HG03571 (cell line): ENCODE results near the gene IGFBP7.

Experiments used
- ATAC-seq: cut with Tn5 transposase; IDR thresholded peaks from one replicate; pipeline ENCODE4 v1.9.1; 2021; ENCODE audit not compliant: unreplicated experiment

Gene IGFBP7

DNA sequence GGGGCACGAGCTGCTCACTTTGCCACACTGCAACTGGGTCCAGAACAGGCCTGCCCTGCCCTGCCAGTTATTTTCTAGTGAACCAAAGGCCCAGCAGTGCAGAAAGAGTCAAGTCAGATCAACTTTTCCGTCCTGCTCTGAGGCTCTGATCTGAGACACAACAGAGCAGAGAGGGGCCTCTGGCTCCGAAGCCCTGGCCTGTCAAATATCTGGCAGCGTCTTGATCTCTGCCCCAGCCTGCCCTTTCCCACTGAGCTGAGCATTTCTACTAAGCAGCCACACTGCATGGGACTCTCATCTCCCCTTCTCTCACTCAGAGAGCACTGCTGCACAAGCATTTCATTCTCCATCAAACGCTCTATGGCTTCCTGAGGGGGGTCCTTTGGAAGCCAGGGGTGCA lies 11.8 kb downstream of the IGFBP7 start:
- ATAC-seq: no peak

DNA sequence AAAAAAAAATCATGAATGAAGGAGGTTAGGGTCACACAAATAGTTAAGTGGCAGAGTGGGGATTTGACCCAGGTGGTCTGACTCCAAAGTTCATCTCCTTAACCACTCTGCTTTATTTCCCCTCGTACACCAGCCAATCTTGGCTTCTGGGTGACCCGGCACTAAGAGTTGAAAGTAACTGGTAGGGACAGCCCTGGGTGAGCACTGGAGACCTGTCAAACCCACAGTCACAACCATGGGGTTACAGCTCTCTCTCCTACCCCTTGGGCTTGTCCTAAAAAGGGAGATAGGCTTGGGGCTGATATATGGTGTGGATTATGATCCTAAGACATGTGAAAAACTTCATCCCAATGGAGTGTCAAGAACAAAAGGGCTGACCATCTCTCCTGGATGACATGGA lies 12.5 kb downstream of the IGFBP7 start:
- no peak for ATAC-seq

DNA sequence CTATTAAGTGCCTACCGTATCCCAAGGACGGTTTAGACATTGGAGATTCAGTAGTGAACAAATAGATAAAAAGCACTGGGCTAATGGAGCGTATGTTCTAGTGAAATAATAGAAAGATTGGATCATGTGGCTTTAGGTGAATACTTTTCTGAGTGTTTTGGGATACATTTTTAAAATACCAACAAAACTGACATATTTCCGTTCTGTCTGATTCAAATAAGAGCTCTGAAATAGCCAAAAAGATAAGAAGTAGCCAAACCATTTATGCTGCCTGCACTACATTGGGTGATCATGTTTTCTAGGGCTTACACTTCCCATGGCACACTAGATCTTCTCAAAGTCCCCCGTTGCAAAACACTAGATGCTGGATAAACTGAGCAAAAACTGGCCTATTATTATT lies 14.2 kb downstream of the IGFBP7 start:
- no peak for ATAC-seq

DNA sequence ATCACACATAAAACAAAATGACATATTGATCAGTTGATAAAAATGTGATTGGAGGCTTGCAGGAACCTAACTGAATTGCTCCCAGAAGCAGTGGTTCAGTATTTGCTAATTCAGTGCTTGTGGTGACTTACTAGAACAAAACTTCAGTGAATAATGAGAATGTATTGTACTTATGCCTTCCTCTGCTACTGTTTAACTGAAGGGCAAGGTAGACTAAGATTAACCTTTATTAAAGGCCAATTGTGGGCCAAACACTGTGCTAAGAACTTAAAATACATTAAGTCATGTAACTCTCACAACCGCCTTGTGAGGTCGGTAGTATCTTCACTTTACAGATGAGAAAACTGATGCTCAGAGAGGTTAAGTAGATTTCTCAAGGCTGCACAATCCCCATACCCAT lies 14.9 kb downstream of the IGFBP7 start:
- ATAC-seq: no peak

DNA sequence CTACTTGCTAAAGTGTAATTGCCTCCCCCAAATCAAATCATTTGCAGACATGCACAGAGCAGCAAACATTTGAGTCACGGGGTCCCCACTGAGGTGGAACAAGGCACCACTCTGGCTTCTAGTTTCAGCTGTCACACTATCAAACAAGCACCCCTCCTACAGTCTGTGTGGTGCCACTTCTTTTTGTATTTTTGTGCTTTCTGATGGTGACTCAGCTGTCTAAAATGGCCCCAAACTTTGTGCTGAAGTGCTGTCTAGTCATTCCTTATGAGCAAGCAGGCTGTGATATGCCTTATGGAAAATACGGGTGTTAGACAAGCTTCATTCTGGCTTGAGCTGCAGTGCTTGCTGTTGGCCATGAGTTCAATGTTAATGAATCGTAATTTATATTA lies 15.4 kb downstream of the IGFBP7 start:
- no peak for ATAC-seq

DNA sequence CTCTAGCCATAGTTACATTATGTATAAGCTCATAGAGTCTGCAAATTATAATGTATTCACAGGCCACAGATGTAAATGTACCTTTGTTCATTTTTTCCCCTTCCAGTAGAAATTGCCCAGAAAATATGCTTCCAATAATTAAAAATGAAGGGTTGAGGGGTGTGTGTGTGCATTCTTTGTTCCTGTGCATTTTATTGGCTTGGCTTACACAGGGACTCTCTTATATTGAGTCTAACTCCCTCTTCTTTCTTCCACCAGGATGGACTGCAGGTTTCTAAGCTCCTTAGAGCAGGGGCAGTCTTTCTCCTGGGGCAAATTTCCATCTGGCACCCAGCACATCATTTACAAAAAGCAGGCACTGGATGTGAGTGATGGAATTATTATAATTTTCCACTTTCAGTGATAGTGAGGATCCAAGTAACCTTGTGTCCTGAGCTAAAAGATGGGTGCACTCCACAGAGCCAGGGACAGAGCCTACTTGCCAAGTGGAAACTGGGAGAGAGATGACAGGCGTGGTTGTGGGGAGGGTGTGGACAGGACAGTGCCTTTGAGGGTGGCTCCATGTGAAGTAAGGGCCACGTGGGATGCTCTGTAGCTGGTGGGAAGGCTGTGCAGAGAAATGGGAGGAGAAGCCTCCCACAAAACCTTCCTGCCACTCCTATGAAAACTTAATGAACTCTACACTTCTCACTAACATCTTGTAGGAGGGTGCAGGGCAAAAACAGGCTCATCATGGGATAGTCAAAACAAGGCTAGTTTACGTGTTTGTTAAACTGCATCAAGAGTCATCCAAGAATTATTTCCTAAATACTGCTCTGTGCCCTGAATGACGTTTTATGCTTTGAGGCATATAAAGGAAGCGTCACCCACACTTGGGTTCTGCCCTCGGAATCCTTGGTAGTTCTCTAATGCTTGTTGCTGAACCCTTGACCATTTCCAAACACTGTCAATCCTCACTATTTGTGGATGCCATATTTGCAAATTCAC lies 16.0 kb downstream of the IGFBP7 start:
- ATAC-seq: no peak

DNA sequence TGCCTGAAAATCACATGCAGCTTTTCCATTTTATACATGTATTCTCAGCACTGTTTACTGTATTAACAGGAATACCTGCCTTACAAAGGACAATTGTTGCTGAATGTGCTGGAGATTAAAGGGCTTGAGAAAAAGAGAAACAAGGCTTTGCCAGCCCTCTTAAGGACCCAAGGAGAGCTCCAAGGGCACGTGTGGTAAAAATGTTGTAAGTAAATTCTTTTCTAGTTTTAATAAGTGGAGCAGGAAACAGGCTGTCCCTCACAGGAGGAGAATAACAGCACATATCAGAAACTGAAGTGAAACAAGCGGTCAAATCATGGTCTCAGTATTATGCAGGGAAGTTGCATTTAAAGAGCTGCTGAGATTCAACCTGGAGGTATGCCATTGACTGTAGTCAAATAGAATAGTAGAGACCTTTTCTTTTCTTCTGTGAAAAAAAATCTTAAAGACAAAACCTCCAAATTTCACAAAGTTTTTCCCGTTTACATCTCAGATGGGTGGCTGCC lies 18.5 kb downstream of the IGFBP7 start:
- ATAC-seq: no peak

DNA sequence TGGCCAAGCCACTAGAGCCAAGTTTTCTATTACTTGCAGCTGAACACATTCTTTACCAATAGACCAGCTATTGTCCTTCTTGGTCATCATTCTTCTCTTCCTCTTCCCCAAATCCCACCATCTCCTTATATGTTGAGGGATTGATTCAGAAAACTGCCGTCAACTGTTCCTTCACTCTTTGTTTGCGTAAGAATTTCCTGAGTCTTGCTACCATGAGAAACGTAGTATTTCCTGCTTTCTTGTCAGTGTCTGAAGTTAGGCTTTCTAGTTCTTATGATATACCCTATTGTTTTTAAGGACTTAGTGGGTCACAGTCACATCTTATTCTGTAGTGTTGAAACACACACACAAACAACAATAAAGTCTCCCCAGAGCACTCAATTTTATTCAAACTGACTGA lies 20.1 kb downstream of the IGFBP7 start:
- no peak for ATAC-seq

DNA sequence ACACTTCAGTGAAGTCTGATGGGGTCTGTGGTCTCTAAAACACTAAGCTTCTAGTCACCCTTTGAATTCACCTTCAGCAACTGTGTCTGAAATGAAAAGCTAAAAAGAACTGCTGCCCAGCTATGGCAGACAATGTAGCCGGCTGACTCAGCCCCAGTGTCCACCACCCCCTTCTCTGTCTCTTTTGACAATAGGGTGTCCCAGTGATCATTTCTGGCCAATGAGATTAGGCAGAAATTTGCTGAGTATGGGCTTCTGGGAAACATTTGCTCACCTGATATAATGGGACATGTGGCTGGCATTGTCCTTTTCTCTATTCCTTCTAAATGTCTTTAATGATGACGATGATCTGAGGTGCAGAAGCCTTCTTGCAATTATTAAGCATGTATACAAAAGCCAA lies 20.6 kb downstream of the IGFBP7 start:
- no peak for ATAC-seq

DNA sequence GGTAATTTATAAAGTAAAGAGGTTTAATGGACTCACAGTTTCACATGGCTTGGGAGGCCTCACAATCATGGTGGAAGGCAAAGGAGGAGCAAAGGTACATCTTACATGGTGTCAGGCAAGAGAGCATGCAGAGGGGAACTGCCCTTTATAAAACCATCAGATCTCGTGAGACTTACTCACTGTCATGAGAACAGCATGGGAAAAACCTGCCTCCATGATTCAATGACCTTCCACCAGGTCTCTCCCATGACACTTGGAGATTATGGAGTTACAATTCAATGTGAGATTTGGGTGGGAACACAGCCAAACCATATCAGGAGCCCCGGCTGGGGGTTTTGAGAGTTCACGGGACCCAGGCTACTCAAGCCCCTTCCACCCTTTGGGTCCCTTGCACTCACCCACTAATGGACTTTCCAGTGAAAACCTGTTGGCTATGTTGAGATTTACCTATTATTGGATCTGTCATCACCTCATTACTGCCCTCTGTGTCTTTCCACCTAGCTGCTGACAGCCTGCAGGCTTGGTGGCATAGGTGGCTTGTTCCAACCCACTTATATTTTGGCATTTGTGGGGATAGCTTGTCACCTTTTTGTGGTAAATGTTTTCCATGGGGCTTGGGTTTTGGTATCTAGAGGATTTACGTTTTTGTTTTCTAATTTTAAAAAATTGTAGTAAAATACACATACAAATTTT lies 24.0 kb downstream of the IGFBP7 start:
- ATAC-seq: no peak

DNA sequence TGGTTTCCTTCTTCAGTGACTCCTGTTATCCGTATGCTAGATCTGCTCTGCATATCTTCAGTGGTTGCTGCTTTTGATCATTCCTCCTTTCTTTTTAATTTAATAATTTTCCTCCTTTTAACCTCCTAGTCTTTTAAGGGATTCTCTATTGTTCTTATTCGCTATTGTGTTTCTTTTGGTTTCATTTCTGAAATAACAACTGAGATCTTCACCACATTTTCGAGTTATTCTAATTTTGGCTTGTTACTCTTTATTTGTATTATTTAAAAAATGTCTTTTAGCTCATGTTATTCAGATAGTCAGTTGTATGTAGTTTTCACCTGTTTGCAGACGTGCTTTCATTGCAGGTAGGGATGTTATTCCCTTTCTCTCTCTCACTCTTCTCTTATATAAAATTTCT lies 24.9 kb downstream of the IGFBP7 start:
- ATAC-seq: no peak

DNA sequence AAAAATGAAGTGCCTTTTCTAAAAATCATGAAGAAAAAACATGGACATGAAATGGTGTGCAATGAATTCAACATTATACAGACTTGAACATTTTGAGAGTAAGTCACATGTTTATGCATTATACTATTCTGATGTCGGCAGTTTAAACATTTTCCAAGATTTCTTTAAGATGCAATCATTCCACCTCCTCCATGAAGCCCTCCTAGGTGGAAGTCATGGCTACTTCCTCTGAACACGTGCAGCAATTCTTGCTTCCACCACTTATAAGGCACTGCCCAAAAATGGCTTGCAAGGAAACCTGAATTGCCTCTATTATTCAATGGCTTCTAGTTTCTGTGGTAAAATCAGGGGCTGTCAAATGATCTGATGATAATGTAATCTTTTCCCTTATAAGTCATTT lies 25.8 kb downstream of the IGFBP7 start:
- no peak for ATAC-seq

DNA sequence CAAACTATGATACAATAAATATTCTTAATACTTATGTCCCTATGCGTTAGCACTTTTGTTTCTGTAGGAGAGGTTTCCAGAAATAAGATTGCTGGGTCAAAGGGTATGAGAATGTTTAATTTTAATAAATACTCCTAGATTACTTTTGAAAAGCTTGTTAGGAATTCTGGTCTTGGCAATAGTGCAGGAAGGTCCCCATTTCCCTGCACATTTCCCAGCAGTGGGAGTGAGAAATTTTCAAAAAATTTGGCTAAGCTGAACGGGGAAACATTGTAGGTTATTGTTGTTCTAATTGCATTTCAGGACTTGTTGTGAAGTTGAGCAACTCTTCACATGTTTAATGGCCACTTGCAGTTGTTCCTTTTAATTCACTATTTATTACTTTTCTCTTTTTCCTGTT lies 27.1 kb downstream of the IGFBP7 start:
- no peak for ATAC-seq

DNA sequence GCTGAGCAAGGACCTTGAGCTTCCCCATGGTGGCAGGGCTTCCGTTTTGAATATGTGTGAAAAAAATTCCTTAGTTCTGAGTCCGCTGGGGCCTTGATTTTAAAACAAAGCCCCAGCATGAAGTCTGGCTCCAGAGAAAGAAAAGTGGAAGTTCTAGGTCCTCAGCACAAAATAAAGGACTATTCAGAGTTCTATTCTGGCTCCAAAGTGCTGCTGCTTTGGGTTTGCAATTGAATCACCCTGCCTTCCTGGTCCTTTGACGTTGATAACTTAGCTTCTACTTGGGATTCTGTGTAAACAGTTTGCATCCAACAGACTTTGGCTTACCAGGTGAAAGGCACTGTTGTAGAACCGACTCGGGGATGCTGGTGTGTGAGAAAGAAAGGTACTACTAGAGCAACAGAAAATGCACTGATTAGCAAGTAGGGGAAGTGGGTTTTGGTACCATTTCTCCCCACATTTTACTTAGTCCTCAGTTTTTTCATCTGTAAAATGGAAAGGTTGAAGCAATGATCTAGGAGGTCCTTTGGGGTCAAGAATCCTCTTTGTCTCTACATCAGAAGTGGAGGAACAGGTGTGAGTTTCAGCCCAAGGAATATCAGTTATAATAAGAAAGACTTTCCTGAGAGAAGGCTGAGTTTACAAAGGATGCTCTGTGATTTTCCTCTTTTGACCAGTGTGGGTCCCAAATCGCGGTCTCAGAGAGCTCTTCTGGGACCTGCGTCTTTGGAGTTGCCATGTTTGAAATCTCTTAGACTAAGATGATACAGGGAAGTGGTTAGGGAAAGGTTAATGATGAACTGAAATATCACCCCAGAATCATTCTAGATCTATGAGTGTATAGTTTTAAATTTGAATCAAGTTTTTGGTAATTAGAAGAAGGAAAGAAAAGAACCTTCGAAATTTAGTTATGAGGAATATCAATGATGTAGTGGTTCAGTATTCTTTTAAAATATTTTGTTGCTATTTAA lies 28.2 kb downstream of the IGFBP7 start:
- ATAC-seq: no peak

DNA sequence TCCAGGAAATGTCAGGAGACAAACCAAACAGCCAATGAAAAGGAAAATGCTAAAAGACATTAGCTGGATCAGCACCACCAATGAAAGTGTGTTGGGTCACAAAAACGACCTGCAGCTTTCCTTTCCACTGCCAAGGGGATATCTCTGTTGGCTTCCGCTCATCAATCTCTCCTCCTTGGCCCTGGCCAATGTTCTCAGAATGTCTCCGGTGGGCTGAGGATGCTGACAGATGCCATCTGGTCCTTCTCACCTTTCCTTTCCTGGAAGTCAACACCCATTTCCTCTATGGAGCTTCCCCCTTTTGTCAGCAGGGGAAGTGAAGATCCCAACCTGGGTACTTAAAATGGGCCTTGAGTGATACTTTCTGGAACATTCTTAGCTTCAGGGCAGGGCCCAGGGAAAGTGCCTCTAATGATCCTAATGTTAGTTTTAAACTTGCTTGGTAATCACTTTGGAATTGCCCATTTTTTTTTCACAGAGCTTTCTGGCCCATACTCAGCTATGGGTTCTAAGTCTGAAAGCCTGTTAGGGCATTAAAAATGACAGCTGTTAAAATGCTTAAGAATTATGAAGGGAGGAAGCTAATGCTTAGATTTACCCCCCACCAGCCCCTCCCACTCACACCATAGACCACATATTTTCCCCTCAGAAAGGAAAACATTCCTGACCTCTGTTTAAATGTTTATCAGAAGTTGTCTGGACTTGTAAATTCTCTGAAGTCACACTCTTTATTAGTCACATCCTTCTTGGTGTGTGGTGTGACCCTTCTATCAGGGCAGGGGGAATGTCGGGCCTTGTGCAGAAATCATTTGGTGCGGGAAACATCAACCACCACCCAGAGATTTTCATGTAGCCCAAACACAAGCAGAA lies 29.2 kb downstream of the IGFBP7 start:
- ATAC-seq: no peak

DNA sequence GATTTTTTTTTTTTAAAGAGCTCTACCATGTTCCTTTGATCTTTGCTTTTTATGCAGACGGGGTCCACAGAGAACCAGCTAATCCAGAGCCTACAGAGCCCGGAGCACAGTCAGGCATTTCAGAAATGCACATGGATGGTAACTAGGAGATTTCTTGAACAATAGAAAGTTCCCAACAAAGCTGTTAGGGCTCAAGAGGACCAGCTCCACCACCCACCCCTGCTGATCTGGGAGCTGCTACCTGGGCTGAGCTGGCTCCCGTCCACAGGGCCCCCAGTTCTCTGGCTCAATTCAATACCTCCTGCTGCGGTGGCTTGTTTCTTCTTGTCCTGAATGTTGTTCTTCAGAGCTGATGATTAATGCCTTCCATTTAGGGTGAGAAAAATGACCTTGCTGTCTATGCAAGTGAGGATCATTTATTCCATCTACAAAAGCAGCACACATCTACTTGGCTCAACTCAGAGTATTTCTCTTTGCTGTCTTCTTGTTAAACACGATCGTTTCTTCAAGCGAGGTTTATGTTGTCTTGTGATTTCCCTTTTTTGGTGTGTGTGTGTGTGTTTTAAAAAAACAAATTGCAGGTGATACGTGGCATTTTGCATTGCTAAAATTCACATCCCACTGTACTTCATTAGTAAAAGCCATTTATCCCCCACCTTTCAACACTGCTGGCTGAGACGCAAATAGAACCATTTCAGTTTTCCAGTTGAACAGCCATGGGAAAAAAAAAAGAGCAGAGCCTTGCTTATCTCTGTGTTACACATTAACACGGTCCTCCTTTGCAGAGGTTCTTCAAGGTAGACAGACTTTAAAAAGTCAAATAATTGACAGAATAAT lies 31.3 kb downstream of the IGFBP7 start:
- no peak for ATAC-seq

DNA sequence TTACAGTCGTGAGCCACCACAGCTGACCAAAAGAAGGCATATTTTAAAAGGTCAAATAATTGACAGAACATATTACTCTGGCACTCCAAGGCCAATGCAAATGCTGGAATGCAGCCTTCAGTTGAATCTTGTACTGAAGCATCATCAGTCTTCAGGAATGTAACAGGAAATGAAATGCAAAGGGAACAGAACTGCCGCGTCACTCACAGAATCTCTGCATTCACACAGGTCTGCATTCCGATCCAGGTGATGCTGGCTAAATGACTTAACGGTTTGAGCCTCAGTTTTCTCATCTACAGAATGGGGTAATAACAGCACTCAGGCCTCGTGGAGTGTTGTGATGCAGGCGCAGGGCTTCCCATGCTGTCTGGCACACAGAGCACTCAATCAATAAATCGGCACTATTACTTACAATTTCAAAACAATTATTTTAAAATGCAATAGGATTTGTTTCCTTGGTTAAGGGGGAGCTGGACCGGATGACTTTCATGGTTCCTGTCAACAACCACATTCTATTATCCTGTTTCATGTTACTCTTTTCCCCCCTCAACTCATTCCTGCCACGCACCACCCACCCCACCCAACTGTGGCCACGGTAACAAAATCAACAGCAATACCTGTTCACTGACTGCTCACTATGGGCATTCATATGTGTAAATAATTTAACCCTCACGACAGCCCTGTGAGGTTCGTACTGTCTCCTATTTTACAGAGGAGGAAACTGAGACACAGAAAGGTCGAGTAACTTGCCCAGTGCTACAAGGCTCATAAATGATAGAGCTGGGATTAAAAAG lies 32.4 kb downstream of the IGFBP7 start:
- no peak for ATAC-seq

DNA sequence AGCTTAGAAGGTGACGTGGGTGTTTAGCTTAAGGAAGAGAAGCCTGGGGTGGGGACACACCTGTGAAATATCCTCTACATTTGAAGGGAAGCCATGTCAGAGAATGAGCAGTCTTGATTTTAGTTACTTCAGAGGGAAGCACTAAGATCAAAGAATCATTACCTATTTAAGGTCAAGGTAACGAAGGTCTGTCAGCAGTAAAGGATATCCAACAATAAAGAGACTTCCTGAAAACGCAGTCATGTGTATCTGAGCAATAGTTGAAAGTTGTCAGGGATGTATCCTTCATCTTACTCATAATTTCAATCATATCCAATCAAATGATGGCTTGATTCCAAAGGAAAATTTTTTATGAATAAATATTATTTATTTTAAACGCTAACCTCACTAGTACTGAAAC lies 33.5 kb downstream of the IGFBP7 start:
- no peak for ATAC-seq
